GM23248 (cell line): Measurements from ENCODE around the gene ANGPTL2.

Source experiments
- EZH2 ChIP-seq: fragments of 200-600 bp; sonication (generic); IDR thresholded peaks from 2 replicates; pipeline ENCODE4 v1.6.1; 2018; ENCODE audit warnings: antibody characterized with exemption, mild to moderate bottlenecking; ENCODE audit not compliant: insufficient read depth, poor library complexity, severe bottlenecking
- EZH2phosphoT487 ChIP-seq: fragments of 200-600 bp; sonication (generic); IDR thresholded peaks from 2 replicates; pipeline ENCODE4 v1.6.1; 2018; ENCODE audit warnings: antibody characterized with exemption, moderate library complexity, mild to moderate bottlenecking, low read depth; ENCODE audit not compliant: insufficient read depth

DNA sequence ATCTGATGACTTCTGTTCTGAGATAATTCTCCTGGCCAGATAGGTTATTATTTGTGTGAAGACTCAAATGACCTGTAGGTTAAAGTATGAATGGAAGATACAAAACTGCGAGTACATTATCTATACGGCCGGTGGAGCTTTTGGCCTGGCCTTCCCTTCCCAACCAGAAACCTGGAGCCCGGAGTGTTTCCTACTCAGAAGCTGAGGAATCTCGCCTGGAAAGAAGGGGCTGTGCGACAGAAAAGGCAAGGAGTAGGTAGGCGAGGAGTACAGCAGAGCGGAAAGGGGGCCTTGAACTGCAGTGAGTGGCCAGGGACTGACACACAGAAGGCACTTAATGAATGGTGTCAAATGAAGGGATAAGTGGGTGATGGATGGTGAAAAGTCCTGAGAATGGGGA lies 34.6 kb downstream of the ANGPTL2 start:
- no peak for TF ChIP-seq EZH2
- no peak for TF ChIP-seq EZH2phosphoT487
